GM19455 (cell line): ENCODE measurements around the gene MAP3K5.
"Not testable (repeated sequence)": the region's sequence is repeated elsewhere in the genome, so short reads cannot be mapped to it uniquely, and the experiment has no call there.

Experiments
- ATAC-seq: cut with Tn5 transposase; IDR thresholded peaks from one replicate; pipeline ENCODE4 v1.9.1; 2021; ENCODE audit not compliant: unreplicated experiment

Gene MAP3K5

GRCh38 chr6:136590846-136591245, 201.4 kb downstream of the MAP3K5 start:
- not testable (repeated sequence) for ATAC-seq

- ATAC-seq, result no peak
These were observed 204.8 kb downstream of the MAP3K5 start for GRCh38 chr6:136587527-136587926.

- ATAC-seq, result no peak
These were observed 206.0 kb downstream of the MAP3K5 start for GRCh38 chr6:136586295-136586694.

- not testable (repeated sequence) for ATAC-seq
These were observed 206.8 kb downstream of the MAP3K5 start for GRCh38 chr6:136585523-136585922.

- not testable (repeated sequence) for ATAC-seq
These were observed 208.0 kb downstream of the MAP3K5 start for GRCh38 chr6:136584290-136584689.

GRCh38 chr6:136582711-136583471, 209.4 kb downstream of the MAP3K5 start:
- no peak for ATAC-seq

- no peak for ATAC-seq
These were observed 212.5 kb downstream of the MAP3K5 start for GRCh38 chr6:136579800-136580199.

GRCh38 chr6:136576821-136577220, 215.5 kb downstream of the MAP3K5 start:
- ATAC-seq, result no peak

- no peak for ATAC-seq
These were observed 220.8 kb downstream of the MAP3K5 start for GRCh38 chr6:136571496-136571895.

GRCh38 chr6:136571065-136571464, 221.2 kb downstream of the MAP3K5 start:
- ATAC-seq, result no peak

- ATAC-seq, result no peak
These were observed 224.1 kb downstream of the MAP3K5 start for GRCh38 chr6:136568129-136568528.

GRCh38 chr6:136567688-136568087, 224.6 kb downstream of the MAP3K5 start:
- no peak for ATAC-seq

GRCh38 chr6:136566851-136567250, 225.4 kb downstream of the MAP3K5 start:
- ATAC-seq, result no peak

- ATAC-seq, result no peak
These were observed 226.2 kb downstream of the MAP3K5 start for GRCh38 chr6:136566007-136566487.

GRCh38 chr6:136564180-136564579, 228.1 kb downstream of the MAP3K5 start:
- ATAC-seq, result no peak

GRCh38 chr6:136563386-136564152, 228.7 kb downstream of the MAP3K5 start:
- ATAC-seq, result no peak

GRCh38 chr6:136562211-136562610, 230.1 kb downstream of the MAP3K5 start:
- no peak for ATAC-seq

GRCh38 chr6:136553166-136553787, 239.0 kb downstream of the MAP3K5 start:
- ATAC-seq, result no peak

- ATAC-seq, result no peak
These were observed 240.2 kb downstream of the MAP3K5 start for GRCh38 chr6:136552054-136552453.

GRCh38 chr6:136551103-136551502, 241.2 kb downstream of the MAP3K5 start:
- no peak for ATAC-seq

GRCh38 chr6:136550330-136551071, 241.8 kb downstream of the MAP3K5 start, which contains the start of gene MAP7:
MAP7 (minus strand) TSS chr6:136550422; CDS start chr6:136550408, 14 bp downstream.
- peak; percentile 74 for ATAC-seq
